ENCODE measurements around the gene CACYBP.
"Not testable (repeated sequence)": the region's sequence is repeated elsewhere in the genome, so short reads cannot be mapped to it uniquely, and the experiment has no call there.

CACYBP gene

DNA sequence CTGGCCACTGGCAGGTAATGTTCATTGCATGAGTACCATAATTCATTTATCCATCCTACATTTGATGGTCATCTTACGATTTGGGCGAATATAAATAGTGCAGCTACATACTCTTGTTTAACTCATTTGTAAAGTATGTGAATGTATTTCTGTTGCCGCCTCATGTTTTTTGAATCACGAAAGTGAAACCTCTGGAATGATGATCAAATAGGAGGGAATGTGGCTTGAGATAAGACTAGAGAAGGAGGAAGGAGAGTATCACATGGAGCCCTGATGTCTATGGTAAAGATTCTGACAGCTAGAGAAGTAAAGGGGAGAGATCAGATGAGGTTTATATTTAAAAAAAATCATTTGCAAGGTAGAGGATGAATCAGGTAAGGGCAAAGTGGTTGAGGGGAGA lies 15.5 kb downstream of the CACYBP start:
- DNase-seq (ENCODE audit: low read depth) = peak; percentile 60
- TF ChIP-seq, protein P1, sequence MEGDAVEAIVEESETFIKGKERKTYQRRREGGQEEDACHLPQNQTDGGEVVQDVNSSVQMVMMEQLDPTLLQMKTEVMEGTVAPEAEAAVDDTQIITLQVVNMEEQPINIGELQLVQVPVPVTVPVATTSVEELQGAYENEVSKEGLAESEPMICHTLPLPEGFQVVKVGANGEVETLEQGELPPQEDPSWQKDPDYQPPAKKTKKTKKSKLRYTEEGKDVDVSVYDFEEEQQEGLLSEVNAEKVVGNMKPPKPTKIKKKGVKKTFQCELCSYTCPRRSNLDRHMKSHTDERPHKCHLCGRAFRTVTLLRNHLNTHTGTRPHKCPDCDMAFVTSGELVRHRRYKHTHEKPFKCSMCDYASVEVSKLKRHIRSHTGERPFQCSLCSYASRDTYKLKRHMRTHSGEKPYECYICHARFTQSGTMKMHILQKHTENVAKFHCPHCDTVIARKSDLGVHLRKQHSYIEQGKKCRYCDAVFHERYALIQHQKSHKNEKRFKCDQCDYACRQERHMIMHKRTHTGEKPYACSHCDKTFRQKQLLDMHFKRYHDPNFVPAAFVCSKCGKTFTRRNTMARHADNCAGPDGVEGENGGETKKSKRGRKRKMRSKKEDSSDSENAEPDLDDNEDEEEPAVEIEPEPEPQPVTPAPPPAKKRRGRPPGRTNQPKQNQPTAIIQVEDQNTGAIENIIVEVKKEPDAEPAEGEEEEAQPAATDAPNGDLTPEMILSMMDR (conservative IDR thresholded peaks at IDR 0.05; ENCODE audit: control insufficient read depth, insufficient read depth, low read depth, low read length) = no peak
- no peak overlapping the region for H3K4me3 ChIP-seq (ENCODE audit: control insufficient read depth, low read depth, low read length)

DNA sequence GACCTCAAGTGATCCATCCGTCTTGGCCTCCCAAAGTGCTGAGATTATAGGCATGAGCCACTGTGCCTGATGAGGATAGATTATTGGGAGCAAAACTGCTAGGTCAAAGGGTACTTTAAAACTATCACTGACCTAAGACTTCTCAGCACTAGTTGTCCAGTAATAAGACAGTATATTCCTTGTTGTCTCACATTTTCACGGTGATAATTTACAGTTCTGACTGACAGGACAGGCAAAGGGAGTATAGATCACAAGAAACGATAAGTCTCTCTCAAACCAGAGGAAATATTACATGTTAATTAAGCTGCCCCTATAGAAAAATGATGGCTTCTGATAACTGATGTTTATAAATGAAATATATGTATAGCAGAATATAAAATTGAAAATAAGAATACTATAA lies 19.8 kb downstream of the CACYBP start:
- no peak for DNase-seq (ENCODE audit: low read depth)
- no peak overlapping the region for H3K4me3 ChIP-seq (ENCODE audit: control insufficient read depth, low read depth, low read length)
- TF ChIP-seq, protein P1 (conservative IDR thresholded peaks at IDR 0.05; ENCODE audit: control insufficient read depth, insufficient read depth, low read depth, low read length) = no peak

- TF ChIP-seq, protein P1 (conservative IDR thresholded peaks at IDR 0.05; ENCODE audit: control insufficient read depth, insufficient read depth, low read depth, low read length) = no peak
- peak within 1 kb of the TSS; percentile 98 for H3K4me3 ChIP-seq (ENCODE audit: control insufficient read depth, low read depth, low read length)
- DNase-seq (ENCODE audit: low read depth) = peak; percentile 99
Measured at GRCh38 chr1:175023043-175023921, 23.5 kb downstream of the CACYBP start, which contains the start of gene MRPS14. Gene MRPS14, minus strand, starts transcription at chr1:175023425. Its CDS starts 17 bp downstream, at chr1:175023408.

DNA sequence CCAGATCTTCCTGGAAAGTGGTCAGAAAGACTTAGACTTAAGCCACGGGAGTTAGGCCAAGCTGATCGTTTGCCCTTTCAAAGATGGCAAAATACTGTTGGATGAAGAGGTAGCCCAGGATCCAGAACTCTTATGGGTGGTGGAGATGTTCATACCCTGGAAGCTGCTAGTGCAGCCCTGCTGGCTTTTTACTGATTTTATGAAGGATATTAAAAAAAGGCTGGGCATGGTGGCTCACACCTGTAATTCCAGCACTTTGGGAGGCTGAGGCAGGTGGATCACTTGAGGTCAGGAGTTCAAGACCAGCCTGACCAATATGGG lies 24.1 kb downstream of the CACYBP start:
- not testable (repeated sequence) for DNase-seq (ENCODE audit: low read depth)
- H3K4me3 ChIP-seq (ENCODE audit: control insufficient read depth, low read depth, low read length) = peak overlapping the region; percentile 98

DNA sequence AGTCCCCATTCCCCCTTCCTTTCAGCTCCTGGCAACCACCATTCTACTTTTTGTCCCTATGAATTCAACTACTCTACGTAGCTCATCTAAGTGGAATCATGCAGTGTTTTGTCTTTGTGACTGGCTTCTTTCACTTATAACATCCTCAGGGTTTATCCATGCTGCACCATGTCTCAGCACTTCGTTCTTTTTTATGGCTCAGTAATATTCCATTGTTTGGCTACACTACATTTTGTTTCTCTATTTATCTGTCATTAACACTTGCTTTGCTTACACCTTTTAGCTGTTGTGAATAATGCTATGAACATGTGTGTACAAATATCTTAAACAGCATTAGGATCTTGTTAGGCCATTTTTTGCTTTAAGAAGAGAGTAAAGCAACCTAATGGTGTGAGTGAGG lies 25.0 kb downstream of the CACYBP start:
- H3K4me3 ChIP-seq (ENCODE audit: control insufficient read depth, low read depth, low read length) = no peak overlapping the region
- DNase-seq (ENCODE audit: low read depth) = no peak
- TF ChIP-seq, protein P1 (conservative IDR thresholded peaks at IDR 0.05; ENCODE audit: control insufficient read depth, insufficient read depth, low read depth, low read length) = no peak

DNA sequence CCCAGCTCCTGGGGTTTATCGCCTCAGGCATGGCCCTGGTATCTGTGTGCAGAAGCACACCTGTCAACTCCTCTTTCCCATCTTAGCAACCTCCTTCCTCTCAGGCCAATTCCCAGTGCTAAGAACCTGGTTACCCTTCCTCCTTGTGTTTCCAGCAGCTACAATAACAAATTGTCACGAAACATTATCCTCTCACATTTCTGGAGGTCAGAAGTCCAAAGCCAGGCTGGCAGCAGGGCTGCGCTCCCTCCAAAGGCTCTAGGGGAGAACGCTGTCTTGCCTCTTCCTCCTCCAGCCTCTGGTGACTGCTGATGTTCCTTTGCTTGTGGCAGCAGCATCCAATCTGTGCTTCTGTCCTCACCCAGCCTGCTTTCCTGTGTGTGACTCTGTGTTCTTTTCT lies 34.2 kb downstream of the CACYBP start:
- DNase-seq (ENCODE audit: low read depth) = no peak
- no peak overlapping the region for H3K4me3 ChIP-seq (ENCODE audit: control insufficient read depth, low read depth, low read length)
- TF ChIP-seq, protein P1 (conservative IDR thresholded peaks at IDR 0.05; ENCODE audit: control insufficient read depth, insufficient read depth, low read depth, low read length) = no peak

- DNase-seq (ENCODE audit: low read depth) = no peak
- TF ChIP-seq, protein P1 (conservative IDR thresholded peaks at IDR 0.05; ENCODE audit: control insufficient read depth, insufficient read depth, low read depth, low read length) = no peak
- H3K4me3 ChIP-seq (ENCODE audit: control insufficient read depth, low read depth, low read length) = no peak overlapping the region
Measured at GRCh38 chr1:175034775-175035174, 35.0 kb downstream of the CACYBP start.

Data from fibroblast of mammary gland (primary cell).